HG03565 (cell line): Measurements from ENCODE around the gene GLRA3.
A peak's percentile ranks its signal among the peaks of the same experiment; 100 is the strongest.
"Not testable (repeated sequence)": the region's sequence is repeated elsewhere in the genome, so short reads cannot be mapped to it uniquely, and the experiment has no call there.

Source experiments
- ATAC-seq: cut with Tn5 transposase; IDR thresholded peaks from one replicate; pipeline ENCODE4 v1.9.1; 2021; ENCODE audit warnings: mild to moderate bottlenecking, moderate library complexity; ENCODE audit not compliant: unreplicated experiment

The GLRA3 gene

DNA sequence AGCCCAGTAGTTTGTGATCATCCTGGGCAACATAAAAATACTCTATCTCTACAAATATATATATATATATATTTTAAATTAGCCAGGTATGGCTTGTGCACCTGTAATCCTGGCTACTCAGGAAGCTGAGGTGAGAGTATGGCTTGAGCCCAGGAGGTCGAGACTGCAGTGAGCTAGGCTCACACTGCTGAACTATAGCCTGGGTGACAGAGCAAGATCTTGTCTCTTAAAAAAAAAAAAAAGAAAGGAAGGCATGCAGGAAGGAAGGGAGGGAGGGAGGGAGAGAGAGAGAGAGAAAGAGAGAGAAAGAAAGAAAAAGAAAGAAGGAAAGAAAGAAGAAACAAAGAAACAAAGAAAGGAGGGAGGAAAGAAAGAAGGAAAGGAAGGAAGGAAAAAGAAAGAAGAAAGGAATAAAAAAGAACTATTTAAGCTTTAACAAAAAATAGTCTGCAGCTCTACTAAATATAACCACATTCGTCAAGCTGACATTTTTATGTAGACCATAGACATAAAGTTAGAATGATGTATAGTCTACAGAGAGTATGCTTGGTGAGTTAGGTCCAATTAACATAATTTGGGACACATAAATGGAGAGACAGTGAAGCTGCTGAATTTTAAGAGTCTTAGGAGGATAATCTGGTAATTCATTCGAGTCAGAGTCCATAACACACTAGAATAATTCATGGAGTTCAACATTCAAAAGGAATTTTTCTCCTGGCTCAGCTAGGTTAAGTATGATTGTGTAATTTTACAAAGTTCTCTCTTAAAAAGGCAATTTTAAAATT, 111.9 kb downstream of the GLRA3 start:
- no peak for ATAC-seq

- peak; percentile 88 for ATAC-seq
Observed at GRCh38 chr4:174714393-174715211, 114.4 kb downstream of the GLRA3 start.

DNA sequence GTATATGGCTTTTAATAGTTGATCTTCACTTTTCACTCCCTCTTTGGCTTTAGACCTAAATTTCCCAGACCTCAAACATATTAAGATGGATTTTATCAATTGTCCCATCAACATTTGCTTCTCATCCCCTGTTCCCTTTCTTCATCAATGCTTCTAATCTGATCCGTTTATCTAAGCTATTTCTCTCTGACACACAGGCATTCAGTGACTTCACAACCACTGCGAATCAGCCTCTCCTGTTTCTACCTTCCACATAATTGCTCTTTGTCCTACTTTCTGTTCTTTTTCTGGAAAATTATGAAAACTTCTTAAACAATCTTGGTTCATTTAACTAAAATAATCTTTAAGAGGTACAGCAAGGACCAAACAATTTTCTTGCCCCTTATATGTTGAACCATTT, 115.2 kb downstream of the GLRA3 start:
- no peak for ATAC-seq

- ATAC-seq, result no peak
Observed at GRCh38 chr4:174713181-174713580, 115.9 kb downstream of the GLRA3 start.

DNA sequence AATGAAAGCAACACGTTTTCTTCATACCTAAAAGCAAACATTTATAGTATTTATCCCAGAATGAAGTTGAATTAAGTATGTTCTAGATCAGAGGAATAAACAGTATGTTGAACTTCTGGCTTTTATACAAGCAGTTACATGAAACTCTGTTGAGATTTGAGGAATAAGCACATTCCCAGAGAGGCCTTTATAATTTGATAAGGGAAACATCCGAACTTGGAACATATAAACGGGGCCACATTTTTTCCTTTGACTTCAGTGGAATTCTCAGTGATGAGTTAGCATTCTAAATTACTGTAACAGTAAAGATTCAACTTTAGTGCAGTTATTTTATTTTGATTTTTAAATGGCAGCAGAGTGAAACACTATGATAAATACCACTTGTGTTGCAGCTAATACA, 119.5 kb downstream of the GLRA3 start:
- ATAC-seq, result no peak

- no peak for ATAC-seq
Observed at GRCh38 chr4:174708381-174708780, 120.7 kb downstream of the GLRA3 start.

DNA sequence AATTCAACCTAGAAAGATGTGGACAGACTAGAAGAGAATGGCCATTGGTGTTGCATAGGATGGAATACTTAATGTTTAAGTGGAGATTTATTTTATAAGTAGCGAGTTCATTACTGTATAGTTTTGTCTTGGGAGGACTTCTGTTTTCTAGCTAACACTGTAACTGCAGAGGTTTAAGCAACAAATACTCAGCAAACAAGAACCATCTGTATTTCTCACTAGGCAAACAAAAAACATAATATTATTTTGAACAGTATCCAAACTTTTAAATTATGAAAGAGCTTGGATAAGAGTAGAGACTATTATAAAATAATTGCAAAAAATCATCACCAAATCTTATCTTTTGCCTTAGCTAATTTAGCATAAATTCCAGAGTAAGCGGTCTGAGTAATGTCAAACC, 121.1 kb downstream of the GLRA3 start:
- no peak for ATAC-seq

- peak; percentile 100 for ATAC-seq
Observed at GRCh38 chr4:174707051-174707676, 121.9 kb downstream of the GLRA3 start.

- ATAC-seq, result no peak
Observed at GRCh38 chr4:174702979-174703478, 126.0 kb downstream of the GLRA3 start.

DNA sequence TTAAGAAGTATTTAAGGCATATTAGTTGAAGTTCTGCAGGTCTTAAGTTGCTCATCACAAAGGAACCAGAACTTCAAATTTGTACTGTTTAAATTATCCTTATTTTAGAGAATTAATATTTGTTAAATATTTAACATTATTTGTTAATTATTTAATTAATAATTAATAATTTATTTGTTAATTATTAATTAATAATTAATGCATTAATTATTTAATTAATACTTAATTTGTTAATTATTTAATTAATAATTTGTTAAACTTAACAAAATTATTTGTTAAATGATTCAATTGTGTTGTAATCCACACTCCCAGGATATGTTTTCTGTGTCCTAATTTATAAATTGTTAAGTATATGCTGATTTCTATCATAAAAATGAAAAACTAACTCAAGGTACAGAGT, 129.4 kb downstream of the GLRA3 start:
- ATAC-seq, result no peak

- no peak for ATAC-seq
Observed at GRCh38 chr4:174697896-174698295, 131.2 kb downstream of the GLRA3 start.

GRCh38 chr4:174697202-174697601, 131.8 kb downstream of the GLRA3 start:
- no peak for ATAC-seq

DNA sequence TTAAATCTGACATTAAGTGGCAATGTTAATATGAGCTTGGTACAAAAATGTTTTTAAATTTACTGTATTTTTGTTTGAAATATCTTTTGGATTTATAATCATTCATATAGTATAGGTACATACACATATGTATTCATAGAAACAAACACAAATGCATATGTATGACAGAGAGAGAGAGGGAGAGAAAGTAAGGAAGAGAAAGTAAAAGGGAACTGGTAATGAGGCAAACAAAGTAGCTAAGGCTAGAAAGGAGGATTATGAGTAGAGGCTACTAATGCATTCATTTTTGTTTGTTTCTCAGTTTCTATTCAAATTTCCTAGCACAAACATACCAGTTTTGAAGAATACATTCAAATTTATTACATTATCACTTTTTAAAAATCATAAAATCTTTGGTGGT, 132.4 kb downstream of the GLRA3 start:
- ATAC-seq, result no peak

- not testable (repeated sequence) for ATAC-seq
Observed at GRCh38 chr4:174691876-174692275, 137.2 kb downstream of the GLRA3 start.

DNA sequence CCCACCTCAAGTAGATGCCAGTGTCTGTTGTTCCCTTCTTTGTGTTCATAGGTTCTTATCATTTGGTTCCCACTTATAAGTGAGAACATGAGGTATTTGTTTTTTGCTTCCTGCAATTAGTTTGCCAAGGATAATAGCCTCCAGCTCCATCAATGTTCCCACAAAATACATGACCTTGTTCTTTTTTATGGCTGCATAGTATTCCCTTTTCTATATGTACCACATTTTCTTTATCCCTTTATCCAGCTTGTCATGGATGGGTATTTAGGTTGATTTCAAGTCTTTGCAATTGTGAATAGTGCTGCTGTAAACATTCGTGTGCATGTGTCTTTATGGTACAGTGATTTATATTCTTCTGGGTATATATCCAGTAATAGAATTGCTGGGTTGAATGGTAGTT, 138.4 kb downstream of the GLRA3 start:
- ATAC-seq, result no peak

- no peak for ATAC-seq
Observed at GRCh38 chr4:174689618-174690017, 139.4 kb downstream of the GLRA3 start.

- ATAC-seq, result no peak
Observed at GRCh38 chr4:174686826-174687225, 142.2 kb downstream of the GLRA3 start.

- ATAC-seq, result no peak
Observed at GRCh38 chr4:174681723-174682300, 147.2 kb downstream of the GLRA3 start.

- no peak for ATAC-seq
Observed at GRCh38 chr4:174674305-174674840, 154.7 kb downstream of the GLRA3 start.

GRCh38 chr4:174673865-174674264, 155.2 kb downstream of the GLRA3 start:
- no peak for ATAC-seq

- ATAC-seq, result no peak
Observed at GRCh38 chr4:174672276-174672675, 156.8 kb downstream of the GLRA3 start.
